ENCODE data around the gene DIDO1.
A peak's percentile ranks its signal among the peaks of the same experiment; 100 is the strongest.

The DIDO1 gene

GRCh38 chr20:62872184-62872847, 54.0 kb downstream of the DIDO1 start:
- Histone ChIP-seq H3K4me3 (ENCODE audit: insufficient read depth, low read depth, low read length, poor library complexity, severe bottlenecking) (no peak overlapping the region), H3K9me3 (ENCODE audit: control insufficient read depth, low read length) (no peaks in the 10 kb centered on the region), H3K27ac (ENCODE audit: insufficient read depth, low read length, poor library complexity, severe bottlenecking) (no peak overlapping the region), H3K27me3 (replicated peaks; ENCODE audit: control insufficient read depth, insufficient read depth, low read length, poor library complexity, severe bottlenecking) (no peaks in the 10 kb centered on the region), H3K4me1 (ENCODE audit: control insufficient read depth, insufficient read depth, low read length, poor library complexity, severe bottlenecking) (no peaks in the 10 kb centered on the region), H3K36me3 (ENCODE audit: control insufficient read depth, insufficient read depth, low read length) (no peaks in the 10 kb centered on the region)
- DNase-seq, result no peak

GRCh38 chr20:62864207-62864606, 62.1 kb downstream of the DIDO1 start:
- no peak overlapping the region for H3K27ac ChIP-seq (ENCODE audit: insufficient read depth, low read length, poor library complexity, severe bottlenecking)
- no peak overlapping the region for H3K4me3 ChIP-seq (ENCODE audit: insufficient read depth, low read depth, low read length, poor library complexity, severe bottlenecking)
- H3K9me3 ChIP-seq (ENCODE audit: control insufficient read depth, low read length), result no peaks in the 10 kb centered on the region
- H3K36me3 ChIP-seq (ENCODE audit: control insufficient read depth, insufficient read depth, low read length), result no peaks in the 10 kb centered on the region
- H3K27me3 ChIP-seq (replicated peaks; ENCODE audit: control insufficient read depth, insufficient read depth, low read length, poor library complexity, severe bottlenecking), result no peaks in the 10 kb centered on the region
- DNase-seq, result no peak
- peaks cover 8% of the 10 kb centered on the region for H3K4me1 ChIP-seq (ENCODE audit: control insufficient read depth, insufficient read depth, low read length, poor library complexity, severe bottlenecking)

GRCh38 chr20:62861726-62862336, 64.5 kb downstream of the DIDO1 start, which contains the start of gene TCFL5:
TSS of gene TCFL5 (minus strand) at chr20:62861822. CDS start at chr20:62861670, 152 bp downstream.
- peak; percentile 88 to 92 (median 90) for DNase-seq
- H3K4me3 ChIP-seq (ENCODE audit: insufficient read depth, low read depth, low read length, poor library complexity, severe bottlenecking), result no peak within 1 kb of the TSS
- H3K9me3 ChIP-seq (ENCODE audit: control insufficient read depth, low read length), result no peaks in the 10 kb centered on the region

GRCh38 chr20:62860924-62861691, 65.2 kb downstream of the DIDO1 start:
- no peaks in the 10 kb centered on the region for H3K36me3 ChIP-seq (ENCODE audit: control insufficient read depth, insufficient read depth, low read length)
- no peaks in the 10 kb centered on the region for H3K27me3 ChIP-seq (replicated peaks; ENCODE audit: control insufficient read depth, insufficient read depth, low read length, poor library complexity, severe bottlenecking)

More at GRCh38 chr20:62861726-62862336, 64.5 kb downstream of the DIDO1 start, which contains the start of gene TCFL5:
- no peaks in the 10 kb centered on the region for H3K36me3 ChIP-seq (ENCODE audit: control insufficient read depth, insufficient read depth, low read length)
- H3K4me1 ChIP-seq (ENCODE audit: control insufficient read depth, insufficient read depth, low read length, poor library complexity, severe bottlenecking), result peaks cover 8% of the 10 kb centered on the region
- H3K27me3 ChIP-seq (replicated peaks; ENCODE audit: control insufficient read depth, insufficient read depth, low read length, poor library complexity, severe bottlenecking), result no peaks in the 10 kb centered on the region
- no peak within 1 kb of the TSS for H3K27ac ChIP-seq (ENCODE audit: insufficient read depth, low read length, poor library complexity, severe bottlenecking)

GRCh38 chr20:62860391-62860923, 65.8 kb downstream of the DIDO1 start:
- H3K27me3 ChIP-seq (replicated peaks; ENCODE audit: control insufficient read depth, insufficient read depth, low read length, poor library complexity, severe bottlenecking), result no peaks in the 10 kb centered on the region
- H3K4me1 ChIP-seq (ENCODE audit: control insufficient read depth, insufficient read depth, low read length, poor library complexity, severe bottlenecking), result peaks cover 8% of the 10 kb centered on the region
- no peaks in the 10 kb centered on the region for H3K36me3 ChIP-seq (ENCODE audit: control insufficient read depth, insufficient read depth, low read length)
- H3K4me3 ChIP-seq (ENCODE audit: insufficient read depth, low read depth, low read length, poor library complexity, severe bottlenecking), result no peak overlapping the region
- DNase-seq, result no peak
- H3K27ac ChIP-seq (ENCODE audit: insufficient read depth, low read length, poor library complexity, severe bottlenecking), result no peak overlapping the region
- H3K9me3 ChIP-seq (ENCODE audit: control insufficient read depth, low read length), result no peaks in the 10 kb centered on the region

More at GRCh38 chr20:62860924-62861691, 65.2 kb downstream of the DIDO1 start:
- Histone ChIP-seq H3K9me3 (ENCODE audit: control insufficient read depth, low read length) (no peaks in the 10 kb centered on the region), H3K4me1 (ENCODE audit: control insufficient read depth, insufficient read depth, low read length, poor library complexity, severe bottlenecking) (peaks cover 8% of the 10 kb centered on the region), H3K4me3 (ENCODE audit: insufficient read depth, low read depth, low read length, poor library complexity, severe bottlenecking) (no peak overlapping the region), H3K27ac (ENCODE audit: insufficient read depth, low read length, poor library complexity, severe bottlenecking) (no peak overlapping the region)
- DNase-seq, result peak; percentile 22 to 36 (median 32)

GRCh38 chr20:62859721-62860120, 66.6 kb downstream of the DIDO1 start:
- H3K4me3 ChIP-seq (ENCODE audit: insufficient read depth, low read depth, low read length, poor library complexity, severe bottlenecking), result no peak overlapping the region
- no peaks in the 10 kb centered on the region for H3K27me3 ChIP-seq (replicated peaks; ENCODE audit: control insufficient read depth, insufficient read depth, low read length, poor library complexity, severe bottlenecking)
- H3K9me3 ChIP-seq (ENCODE audit: control insufficient read depth, low read length), result no peaks in the 10 kb centered on the region
- H3K4me1 ChIP-seq (ENCODE audit: control insufficient read depth, insufficient read depth, low read length, poor library complexity, severe bottlenecking), result peaks cover 8% of the 10 kb centered on the region
- no peak for DNase-seq
- no peaks in the 10 kb centered on the region for H3K36me3 ChIP-seq (ENCODE audit: control insufficient read depth, insufficient read depth, low read length)
- no peak overlapping the region for H3K27ac ChIP-seq (ENCODE audit: insufficient read depth, low read length, poor library complexity, severe bottlenecking)

- Histone ChIP-seq H3K9me3 (ENCODE audit: control insufficient read depth, low read length) (no peaks in the 10 kb centered on the region), H3K4me1 (ENCODE audit: control insufficient read depth, insufficient read depth, low read length, poor library complexity, severe bottlenecking) (peaks cover 8% of the 10 kb centered on the region), H3K27ac (ENCODE audit: insufficient read depth, low read length, poor library complexity, severe bottlenecking) (no peak overlapping the region), H3K27me3 (replicated peaks; ENCODE audit: control insufficient read depth, insufficient read depth, low read length, poor library complexity, severe bottlenecking) (no peaks in the 10 kb centered on the region), H3K36me3 (ENCODE audit: control insufficient read depth, insufficient read depth, low read length) (no peaks in the 10 kb centered on the region), H3K4me3 (ENCODE audit: insufficient read depth, low read depth, low read length, poor library complexity, severe bottlenecking) (no peak overlapping the region)
- no peak for DNase-seq
These were observed 68.1 kb downstream of the DIDO1 start for GRCh38 chr20:62858058-62858830.

GRCh38 chr20:62856931-62857619, 69.2 kb downstream of the DIDO1 start:
- Histone ChIP-seq H3K27me3 (replicated peaks; ENCODE audit: control insufficient read depth, insufficient read depth, low read length, poor library complexity, severe bottlenecking) (no peaks in the 10 kb centered on the region), H3K27ac (ENCODE audit: insufficient read depth, low read length, poor library complexity, severe bottlenecking) (no peak overlapping the region), H3K36me3 (ENCODE audit: control insufficient read depth, insufficient read depth, low read length) (peaks cover 7% of the 10 kb centered on the region)

GRCh38 chr20:62855120-62855519, 71.2 kb downstream of the DIDO1 start:
- H3K27me3 ChIP-seq (replicated peaks; ENCODE audit: control insufficient read depth, insufficient read depth, low read length, poor library complexity, severe bottlenecking), result no peaks in the 10 kb centered on the region
- no peak overlapping the region for H3K4me3 ChIP-seq (ENCODE audit: insufficient read depth, low read depth, low read length, poor library complexity, severe bottlenecking)
- DNase-seq, result no peak
- H3K27ac ChIP-seq (ENCODE audit: insufficient read depth, low read length, poor library complexity, severe bottlenecking), result no peak overlapping the region
- H3K9me3 ChIP-seq (ENCODE audit: control insufficient read depth, low read length), result no peaks in the 10 kb centered on the region
- H3K4me1 ChIP-seq (ENCODE audit: control insufficient read depth, insufficient read depth, low read length, poor library complexity, severe bottlenecking), result peaks cover 2% of the 10 kb centered on the region
- peaks cover 7% of the 10 kb centered on the region for H3K36me3 ChIP-seq (ENCODE audit: control insufficient read depth, insufficient read depth, low read length)

More at GRCh38 chr20:62856931-62857619, 69.2 kb downstream of the DIDO1 start:
- H3K9me3 ChIP-seq (ENCODE audit: control insufficient read depth, low read length), result no peaks in the 10 kb centered on the region
- DNase-seq, result no peak
- no peak overlapping the region for H3K4me3 ChIP-seq (ENCODE audit: insufficient read depth, low read depth, low read length, poor library complexity, severe bottlenecking)
- peaks cover 8% of the 10 kb centered on the region for H3K4me1 ChIP-seq (ENCODE audit: control insufficient read depth, insufficient read depth, low read length, poor library complexity, severe bottlenecking)

Data from effector memory CD4-positive, alpha-beta T cell (primary cell).